Hindlimb muscle (tissue), 1 donor: ENCODE data around the gene RBM11. TPM values are rescaled to one million over a fixed set of nuclear protein-coding genes. Genes with fewer than 3 reads are reported as not detected.
"Not testable (repeated sequence)": the region's sequence is repeated elsewhere in the genome, so short reads cannot be mapped to it uniquely, and the experiment has no call there.

Experiments used
- DNase-seq: peaks from one replicate; pipeline ENCODE4 v3.0.0-alpha.2; 2013
- polyA plus RNA-seq: library from polyadenylated mRNA; unstranded; fragments of 120-200 nt; gene quantifications from one replicate; pipeline ENCODE4 v1.2.1, GENCODE V29; 2013; ENCODE audit not compliant: insufficient read length

The RBM11 gene, protein sequence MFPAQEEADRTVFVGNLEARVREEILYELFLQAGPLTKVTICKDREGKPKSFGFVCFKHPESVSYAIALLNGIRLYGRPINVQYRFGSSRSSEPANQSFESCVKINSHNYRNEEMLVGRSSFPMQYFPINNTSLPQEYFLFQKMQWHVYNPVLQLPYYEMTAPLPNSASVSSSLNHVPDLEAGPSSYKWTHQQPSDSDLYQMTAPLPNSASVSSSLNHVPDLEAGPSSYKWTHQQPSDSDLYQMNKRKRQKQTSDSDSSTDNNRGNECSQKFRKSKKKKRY
- polyA plus RNA-seq, result not detected

DNA sequence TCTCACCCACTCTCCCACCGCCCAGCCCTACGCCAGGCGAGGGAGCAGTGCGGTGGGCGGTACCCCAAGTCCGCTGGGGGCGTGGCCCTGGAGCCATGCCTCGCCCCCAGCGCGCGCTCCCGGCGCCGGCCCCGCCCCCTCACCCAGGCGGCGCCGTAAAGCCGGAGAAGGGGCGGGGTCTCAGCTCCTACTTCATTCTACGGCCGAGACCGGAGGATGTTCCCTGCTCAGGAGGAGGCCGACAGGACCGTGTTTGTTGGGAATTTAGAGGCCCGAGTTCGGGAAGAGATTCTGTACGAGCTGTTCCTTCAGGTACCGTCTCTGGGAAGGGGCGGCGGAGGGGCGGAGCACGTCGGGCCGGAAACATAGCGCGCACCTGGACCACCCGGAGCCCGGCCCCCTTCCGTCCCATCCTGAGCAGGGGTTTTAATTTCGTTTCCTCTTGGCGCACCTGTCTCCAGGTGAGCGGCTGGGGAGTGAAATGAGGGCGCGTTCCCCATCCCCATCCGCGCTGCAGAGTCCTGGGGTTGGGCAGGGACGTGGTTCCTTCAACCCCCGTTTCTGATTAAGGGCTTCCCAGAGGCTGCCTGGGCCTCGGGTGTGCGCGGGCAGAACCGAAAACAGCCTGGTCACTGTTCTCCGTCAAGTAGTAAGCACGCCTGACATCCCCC lies at the start of gene RBM11:
TSS of gene RBM11 (plus strand) at position 187 of the 671 bp plus-strand sequence. CDS start at position 217, 30 bp downstream.
- peak; percentile 44 for DNase-seq

DNA sequence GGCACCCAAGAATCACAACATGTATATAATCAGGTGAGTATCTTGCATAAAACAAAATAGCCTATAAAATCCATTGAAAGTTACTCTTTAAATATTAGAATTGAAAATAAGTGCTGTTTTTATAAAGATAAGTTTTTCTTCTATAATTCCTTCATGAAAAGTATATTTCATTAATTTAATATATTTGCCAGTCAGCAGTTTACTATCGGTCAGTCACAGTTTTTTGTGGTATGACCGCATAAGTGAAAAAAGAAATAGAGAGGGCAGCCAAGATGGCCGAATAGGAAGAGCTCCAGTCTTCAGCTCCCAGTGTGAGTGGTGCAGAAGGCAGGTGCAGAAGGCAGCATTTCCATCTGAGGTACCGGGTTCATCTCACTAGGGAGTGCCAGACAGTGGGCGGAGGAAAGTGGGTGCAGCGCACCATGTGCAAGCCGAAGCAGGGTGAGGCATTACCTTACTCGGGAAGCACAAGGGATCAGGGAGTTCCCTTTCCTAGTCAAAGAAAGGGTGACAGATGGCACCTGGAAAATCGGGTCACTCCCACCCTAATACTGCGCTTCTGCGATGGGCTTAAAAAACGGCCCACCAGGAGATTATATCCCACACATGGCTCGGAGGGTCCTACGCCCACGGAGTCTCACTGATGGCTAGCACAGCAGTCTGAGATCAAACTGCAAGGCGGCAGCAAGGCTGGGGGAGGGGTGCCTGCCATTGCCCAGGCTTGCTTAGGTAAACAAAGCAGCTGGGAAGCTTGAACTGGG lies 49.3 kb upstream of the RBM11 start:
- not testable (repeated sequence) for DNase-seq

DNA sequence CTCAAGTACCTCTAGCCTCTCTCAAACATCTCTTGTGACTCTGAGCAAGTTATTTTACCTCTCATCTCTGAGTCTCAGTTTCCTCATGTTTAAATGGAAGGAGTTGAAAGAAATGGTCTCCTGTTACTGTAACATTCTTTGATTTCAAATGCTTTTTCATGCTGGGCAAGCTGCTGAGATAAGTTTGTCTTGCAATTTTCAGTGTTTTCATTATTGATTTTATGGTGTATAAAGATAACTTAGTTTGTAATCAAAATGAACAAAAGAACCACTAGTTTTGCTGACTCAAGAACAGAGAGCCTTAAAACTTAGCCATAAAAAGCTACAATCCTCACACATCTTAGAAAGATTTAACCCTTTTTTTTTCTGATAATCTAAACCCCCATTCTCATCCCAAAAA lies 9.7 kb upstream of the RBM11 start:
- DNase-seq, result no peak

DNA sequence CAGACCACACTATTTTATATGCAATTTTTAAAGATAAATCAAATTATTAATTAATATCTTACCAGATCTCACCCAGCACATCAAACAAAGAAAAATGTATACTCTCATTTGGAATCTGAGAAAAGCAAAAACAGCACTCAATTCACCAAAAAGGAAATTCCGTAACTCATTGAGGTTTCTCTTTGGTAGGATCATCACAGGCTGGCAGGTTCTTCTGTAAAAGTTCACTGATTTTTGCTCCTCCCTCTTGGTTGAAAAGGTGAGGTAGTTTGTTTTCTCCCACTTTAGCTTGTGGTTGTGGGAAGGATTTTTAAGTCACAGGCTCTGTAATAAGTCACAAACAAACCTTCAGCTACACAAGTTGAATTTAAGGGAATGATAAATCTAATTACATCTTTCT lies 5.2 kb upstream of the RBM11 start, which contains the start of gene LIPI:
TSS of gene LIPI (minus strand) at position 218 of the 400 bp plus-strand sequence. CDS start at position 108, 110 bp downstream.
- no peak for DNase-seq

DNA sequence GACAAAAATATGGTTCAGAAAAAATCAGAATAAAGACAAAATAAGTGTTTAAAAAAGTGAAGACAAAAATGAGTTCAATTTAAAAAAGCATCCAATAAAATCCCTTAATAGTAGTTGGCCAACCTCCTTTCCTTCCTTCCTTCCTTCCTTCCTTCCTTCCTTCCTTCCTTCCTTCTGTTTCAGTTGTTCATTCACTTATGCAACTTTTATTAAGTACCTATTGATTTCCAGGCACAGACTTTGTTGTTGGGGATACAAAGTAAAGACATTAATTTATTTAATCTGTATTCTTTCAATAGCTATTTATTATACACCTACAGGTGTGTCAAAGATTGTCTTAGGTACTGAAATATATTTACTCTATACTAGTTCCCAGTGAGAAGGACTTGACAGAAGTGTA lies 2.8 kb upstream of the RBM11 start:
- DNase-seq, result no peak

DNA sequence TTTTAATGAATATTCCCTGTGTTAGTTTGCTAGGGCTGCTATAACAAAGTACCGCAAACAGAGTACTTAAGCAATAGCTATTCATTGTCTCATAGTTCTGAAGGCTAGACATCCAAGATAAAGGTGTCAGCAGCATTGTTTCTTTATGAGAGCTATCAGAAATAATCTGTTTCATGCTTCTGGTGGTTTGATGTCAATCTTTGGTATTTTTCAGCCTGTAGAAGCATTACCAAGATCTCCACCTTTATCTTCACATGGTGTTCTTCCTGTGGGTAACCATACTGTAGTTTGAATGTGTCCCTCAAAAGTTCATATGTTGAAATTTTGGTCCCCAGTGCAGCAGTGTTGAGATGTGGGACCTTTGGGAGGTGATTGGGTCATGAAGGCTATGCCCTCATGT lies 7.4 kb downstream of the RBM11 start:
- no peak for DNase-seq

DNA sequence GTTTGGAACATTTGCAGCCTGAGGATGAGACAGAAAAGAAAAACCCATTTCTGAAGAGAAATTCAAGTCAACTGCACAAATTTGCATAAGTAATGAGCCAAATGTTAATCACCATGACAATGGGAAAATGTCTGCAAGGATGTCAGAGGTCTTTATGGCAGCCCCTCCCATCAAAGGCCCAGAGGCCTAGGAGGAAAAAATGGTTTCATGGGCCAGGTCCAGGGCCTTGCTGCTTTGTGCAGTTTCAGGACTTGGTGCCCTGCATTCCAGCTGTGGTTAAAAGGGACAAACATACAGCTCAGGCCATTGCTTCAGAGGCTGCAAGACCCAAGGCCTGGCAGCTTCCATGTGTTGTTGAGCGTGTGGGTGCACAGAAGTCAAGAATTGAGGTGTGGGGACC lies 13.4 kb downstream of the RBM11 start:
- no peak for DNase-seq

DNA sequence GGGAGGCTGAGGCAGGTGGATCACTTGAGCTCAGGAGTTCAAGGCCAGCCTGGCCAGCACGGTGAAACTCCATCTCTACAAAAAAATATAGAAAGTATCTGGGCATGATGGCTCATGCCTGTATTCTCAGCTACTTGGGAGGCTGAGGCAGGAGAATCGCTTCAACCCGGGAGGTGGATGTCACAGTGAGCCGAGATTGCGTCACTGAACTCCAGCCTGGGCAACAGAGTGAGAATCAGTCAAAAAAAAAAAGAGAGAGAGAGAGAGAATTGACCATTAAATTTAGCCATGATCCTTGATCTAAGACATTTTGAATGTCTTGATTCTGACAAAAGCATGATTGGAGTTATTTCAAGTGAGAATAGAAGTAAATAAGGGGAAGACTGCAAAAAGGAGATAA lies 19.1 kb downstream of the RBM11 start:
- DNase-seq, result no peak

DNA sequence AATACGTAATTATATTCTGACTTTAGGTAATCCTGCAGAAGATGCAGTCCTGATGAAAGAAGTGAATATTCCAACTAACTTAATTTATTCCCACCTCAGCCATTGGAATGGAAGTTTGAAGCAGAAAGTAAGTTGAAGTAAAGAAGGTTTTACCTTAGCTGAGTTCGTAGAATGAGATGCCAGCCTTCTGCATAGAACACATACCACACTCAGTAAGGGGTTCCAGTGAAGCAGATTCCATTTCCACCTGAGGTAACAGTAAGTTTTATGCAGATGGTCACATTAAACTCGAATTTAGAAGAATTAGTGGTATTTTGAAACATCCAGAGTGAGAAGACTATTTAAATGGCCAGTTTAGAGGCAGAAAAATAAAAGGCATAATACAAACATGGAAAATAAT lies 20.2 kb downstream of the RBM11 start:
- DNase-seq, result no peak

DNA sequence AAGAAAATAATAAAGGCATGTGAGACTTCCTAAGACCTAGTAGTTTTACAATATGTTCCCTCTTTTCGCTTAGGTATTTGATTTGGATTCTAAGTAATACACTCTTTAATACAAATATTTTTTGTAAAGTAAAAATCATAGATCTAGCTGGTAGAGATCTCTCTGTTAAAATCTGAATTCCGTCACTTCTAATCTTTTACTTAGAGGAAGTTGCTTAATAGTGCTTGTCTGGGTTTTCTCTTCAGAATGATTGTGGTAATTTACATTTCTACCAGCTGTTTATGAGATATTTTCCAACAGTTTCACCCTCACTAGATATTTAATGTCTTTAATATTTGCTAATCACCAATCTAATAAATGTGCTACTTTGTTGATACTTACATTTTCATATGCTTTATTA lies 23.3 kb downstream of the RBM11 start:
- DNase-seq, result no peak

DNA sequence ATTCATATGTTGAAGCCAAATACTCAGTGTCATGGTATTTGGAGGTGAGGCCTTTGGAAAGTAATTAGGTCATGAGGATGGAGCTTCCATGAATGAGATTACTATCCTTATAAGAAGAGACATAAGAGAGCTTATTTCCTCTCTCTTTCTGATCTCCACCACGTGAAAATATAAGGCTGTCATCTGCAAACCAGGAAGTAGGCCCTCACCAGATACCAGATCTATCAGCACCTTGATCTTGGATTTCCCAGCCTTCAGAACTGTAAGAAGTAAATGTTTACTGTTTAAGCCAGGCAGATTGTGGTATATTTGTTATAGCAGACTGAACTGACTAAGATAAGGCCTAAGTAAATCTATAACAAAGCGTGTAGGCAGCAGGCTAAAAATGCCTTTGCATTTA lies 25.3 kb downstream of the RBM11 start:
- no peak for DNase-seq

DNA sequence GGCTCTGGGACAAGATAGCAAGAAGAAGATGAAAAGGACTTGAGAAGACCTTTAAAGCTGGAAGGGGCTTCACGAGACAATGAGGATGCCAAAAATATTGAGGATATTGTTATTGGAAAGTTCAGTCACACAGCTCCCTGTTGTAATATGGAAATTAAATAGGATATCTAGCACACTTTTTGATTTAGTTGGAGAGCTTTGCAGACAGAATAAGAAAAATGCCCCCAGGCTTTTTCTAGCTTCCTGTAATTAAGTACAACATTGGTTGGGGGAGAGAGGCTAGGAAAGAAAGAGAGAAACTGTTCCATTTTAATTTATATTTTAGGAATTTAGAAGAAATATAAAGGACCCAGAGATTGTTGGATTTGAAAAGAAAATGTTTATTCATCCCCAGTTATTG lies 27.5 kb downstream of the RBM11 start:
- DNase-seq, result no peak

DNA sequence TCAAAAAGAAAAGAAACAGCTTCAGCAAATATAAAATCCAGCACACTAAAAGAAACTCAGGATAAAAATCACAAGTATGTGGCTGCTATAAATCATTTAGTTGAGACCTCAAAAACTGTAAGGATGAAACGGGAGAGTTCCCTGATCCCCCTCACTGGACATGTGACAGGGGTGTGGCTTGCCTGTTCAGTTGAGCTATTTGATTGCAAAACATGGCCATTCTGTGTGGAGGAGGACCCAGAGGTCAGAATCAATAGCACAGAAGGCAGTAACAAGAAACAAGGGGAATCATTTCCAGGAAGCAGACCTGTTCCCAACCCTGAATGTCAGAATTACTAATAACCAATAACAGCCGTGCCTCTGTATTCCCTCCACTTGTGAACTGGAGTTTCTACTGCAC lies 27.9 kb downstream of the RBM11 start:
- no peak for DNase-seq

DNA sequence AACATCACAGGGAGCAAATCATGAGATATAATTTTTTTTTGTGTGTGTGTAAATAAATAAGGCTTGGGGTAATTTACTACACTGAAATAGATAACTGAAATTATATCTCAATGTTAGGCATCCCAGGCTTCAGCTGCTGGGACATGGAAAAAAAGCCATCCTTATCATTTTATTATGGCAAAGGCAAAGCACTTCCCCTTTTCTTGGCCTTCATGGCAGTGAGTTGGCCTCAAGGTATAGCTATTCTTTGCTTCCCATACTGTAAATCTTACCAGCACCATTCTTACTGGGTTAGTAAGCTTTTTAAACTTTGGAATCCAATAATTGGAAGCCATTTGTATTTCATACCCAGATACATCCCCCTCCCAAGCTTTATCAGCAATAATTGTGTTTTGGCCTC lies 29.0 kb downstream of the RBM11 start:
- DNase-seq, result no peak

DNA sequence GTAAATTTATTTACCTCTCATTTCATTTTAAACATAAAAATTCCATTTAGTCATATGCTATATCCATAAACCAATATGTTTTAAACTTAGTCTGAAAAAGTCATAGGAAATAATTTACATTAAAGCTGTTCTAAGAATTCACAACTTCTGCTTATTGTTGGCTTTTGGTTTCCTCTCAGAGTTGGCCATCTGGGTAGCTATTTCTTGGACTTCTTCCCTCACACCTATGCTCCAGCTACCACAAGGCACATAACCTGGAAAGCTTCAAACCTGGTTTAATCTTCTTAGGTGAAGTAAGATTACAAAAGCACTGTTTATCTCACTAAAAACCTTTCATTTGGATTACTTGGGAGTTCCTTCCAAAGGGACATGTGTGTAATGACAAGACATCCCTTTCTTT lies 29.8 kb downstream of the RBM11 start:
- no peak for DNase-seq

DNA sequence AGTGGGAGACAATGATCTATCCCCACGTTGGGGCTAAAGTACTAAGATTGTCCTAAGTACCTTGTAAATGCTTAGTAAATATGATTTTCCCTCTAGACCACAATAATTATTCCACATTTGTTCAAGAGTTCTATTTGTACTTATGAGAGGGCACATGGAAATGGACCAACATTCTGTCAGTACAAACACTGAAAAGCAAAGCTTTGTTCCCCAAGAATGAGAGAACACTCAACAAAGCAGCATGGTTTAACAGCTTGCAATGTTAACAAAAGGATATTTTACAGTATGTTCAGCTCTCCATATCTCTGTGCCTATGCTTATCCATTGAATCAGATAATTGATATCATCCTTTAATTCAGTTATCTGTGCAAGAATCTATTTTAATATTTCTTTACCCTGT lies 35.4 kb downstream of the RBM11 start:
- DNase-seq, result no peak

DNA sequence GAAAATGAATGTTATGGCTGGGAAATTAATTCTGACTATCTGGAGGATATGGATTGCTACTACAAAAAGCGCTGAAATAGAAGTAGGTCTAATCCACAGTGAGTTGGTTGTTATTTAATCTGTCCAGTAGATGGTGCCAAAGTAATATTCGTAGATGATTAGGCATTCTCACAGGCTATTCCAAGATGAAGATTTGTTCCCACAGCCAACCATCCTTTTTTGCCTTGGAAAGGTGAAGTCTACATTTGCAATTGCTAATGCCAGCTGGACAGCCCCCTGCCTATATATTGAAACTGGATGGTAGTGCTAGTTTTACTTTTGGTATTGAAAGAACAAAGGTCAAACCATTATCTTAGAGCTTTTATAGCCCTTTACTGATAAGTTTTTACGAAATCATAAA lies 43.8 kb downstream of the RBM11 start:
- DNase-seq, result peak; percentile 40

DNA sequence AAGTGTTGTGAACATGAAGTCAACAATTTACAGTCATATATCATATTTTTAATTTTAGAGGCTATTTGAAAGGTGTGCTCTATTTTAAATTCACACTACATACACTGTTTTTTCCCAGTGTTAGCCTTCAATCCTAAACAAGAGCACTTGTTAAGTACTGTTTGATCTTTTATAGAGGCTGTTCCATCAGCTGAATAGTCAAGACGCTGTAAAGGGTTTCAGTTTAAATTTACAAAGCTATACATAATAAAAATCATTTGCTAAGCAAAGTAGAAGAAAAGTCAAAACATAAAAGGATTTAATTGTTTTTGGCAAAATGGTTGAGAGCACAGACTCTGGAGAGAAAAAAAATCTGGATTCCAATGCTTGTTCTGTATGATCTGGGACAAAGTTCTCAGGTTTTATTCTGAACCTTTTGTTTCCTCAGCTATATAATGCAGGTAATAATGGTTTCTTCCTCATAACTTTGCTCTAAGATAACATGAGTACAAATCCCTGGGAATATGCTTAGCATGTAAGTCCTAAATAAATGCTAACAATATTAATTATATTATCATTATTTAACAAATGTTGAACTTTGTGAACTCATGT lies 44.3 kb downstream of the RBM11 start:
- no peak for DNase-seq

DNA sequence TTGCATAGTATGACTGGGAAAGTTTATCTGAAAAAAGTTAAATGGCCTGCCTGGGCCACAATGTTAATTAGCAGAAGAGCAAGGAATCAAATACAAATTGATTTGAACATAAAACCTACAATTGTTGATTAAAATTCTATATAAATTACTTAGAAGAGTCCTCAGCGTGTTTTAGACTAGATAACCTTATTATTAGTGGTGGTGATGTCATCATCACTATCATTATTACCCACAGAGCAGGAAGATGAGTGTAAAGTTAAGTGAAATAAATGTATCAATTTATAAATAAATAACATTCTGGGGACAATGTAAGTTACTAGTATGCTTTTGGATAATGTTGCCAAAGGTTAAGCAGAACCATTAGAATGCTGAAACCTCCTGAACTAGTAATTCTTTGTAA lies 46.1 kb downstream of the RBM11 start:
- no peak for DNase-seq

DNA sequence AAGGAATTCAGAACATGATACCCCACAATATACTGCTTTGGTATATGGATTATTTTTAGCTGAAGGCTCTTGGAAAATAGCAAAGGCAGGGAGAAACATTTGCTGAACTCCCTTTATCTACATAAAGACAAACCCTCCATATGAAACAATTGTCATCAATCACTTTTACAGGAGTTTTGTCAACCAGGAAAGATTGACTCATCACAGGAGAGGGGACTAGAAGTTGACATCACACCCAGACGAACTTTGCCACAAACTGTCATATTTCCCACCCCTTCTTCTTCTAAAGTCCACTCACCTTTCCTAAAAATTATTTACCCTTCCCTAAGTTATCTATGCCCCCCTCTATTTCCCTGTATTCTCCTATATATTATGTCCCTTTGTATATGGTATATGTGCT lies 47.9 kb downstream of the RBM11 start:
- no peak for DNase-seq

DNA sequence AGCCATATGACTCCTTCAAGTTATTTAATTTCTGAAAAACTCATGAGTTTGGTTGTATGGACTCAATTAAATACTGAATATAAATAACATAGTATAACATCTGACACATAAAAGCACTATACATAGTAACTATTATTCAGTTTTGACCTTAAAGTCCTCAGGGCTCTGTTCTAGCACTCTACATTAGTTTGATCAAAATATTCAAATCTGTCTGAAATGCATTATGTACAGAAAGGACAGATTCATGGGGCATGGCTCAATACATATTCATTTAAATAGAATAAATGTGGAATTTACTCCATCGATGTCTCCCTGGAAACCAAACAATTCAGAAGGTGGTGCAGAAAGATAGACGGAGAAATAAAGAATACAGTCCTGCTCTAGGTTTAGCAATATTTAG lies 49.1 kb downstream of the RBM11 start:
- DNase-seq, result no peak

DNA sequence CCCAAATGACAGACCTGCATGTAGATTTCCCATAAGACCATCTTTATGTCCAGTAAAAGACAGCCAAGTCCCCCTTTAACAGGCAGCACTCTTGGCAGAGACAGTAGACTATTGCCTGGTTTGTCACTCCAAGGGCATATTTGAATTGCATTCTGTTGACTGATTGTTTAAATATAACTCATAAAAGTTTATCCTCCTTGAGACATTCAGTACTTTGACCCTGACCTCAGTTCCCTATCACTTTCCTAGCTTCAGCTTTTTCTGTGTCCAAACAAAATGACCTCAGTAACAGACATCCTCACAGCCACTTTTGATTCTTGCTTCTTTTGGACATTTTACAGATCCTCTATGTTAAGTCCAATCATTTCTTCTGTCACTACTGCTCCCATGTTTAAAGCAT lies 51.1 kb downstream of the RBM11 start:
- no peak for DNase-seq

DNA sequence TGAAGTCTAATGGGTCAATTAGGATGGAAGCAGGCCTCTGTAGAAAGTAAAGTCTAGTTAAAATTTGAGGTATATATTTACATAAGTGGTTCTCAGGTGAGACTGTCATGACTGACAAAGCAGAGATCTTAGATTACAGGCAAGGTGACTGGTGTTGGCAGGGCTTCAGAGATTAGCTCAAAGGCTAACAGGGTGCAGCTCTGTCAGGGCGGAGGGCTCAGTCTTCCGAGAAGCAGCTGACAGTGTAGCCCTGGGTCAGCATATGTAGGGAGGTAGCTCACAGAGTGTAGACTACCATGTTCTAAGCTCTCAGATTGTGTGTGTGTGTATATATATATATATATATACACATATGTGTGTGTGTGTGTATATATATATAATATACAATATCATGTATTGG lies 54.7 kb downstream of the RBM11 start:
- DNase-seq, result no peak
